Psoas muscle (tissue), 8 donors: ENCODE data around the gene PPP1CB. TPM values are rescaled to one million over a fixed set of nuclear protein-coding genes. Genes with fewer than 3 reads are reported as not detected.
A peak's percentile ranks its signal among the peaks of the same experiment; 100 is the strongest.
"Not testable (repeated sequence)": the region's sequence is repeated elsewhere in the genome, so short reads cannot be mapped to it uniquely, and the experiment has no call there.

Experiments
- ATAC-seq, 4 donors: fragments of 200-7000 bp; cut with Tn5 transposase; one replicate each; pipeline ENCODE4 v1.9.1; 2020; ENCODE audit warnings: moderate library complexity in 3 of 4, mild to moderate bottlenecking in 2 of 4
- DNase-seq, 2 donors: peaks; one replicate each; pipeline ENCODE4 v3.0.0-alpha.2; 2020
- H3K27ac ChIP-seq: fragments of 200-600 bp; one replicate; pipeline ENCODE4 v1.8.0; 2022
- H3K27me3 ChIP-seq, 3 donors: fragments of 200-600 bp in 1 of 3; one replicate each; pipeline versions ENCODE4 v1.6.1 to v1.8.0; 2013 to 2022; ENCODE audit warnings: low read length in 2 of 3, mild to moderate bottlenecking in 2 of 3, moderate library complexity in 1 of 3; ENCODE audit not compliant: insufficient read depth in 3 of 3
- H3K36me3 ChIP-seq, 2 donors: fragments of 200-600 bp in 1 of 2; one replicate each; pipeline versions ENCODE4 v1.6.1 to v1.8.0; 2013 to 2022; ENCODE audit warnings: low read depth in 1 of 2, mild to moderate bottlenecking in 1 of 2, moderate library complexity in 1 of 2; ENCODE audit not compliant: insufficient read depth in 1 of 2
- H3K4me1 ChIP-seq: fragments of 200-600 bp; one replicate; pipeline ENCODE4 v1.8.0; 2022
- H3K4me3 ChIP-seq: fragments of 200-600 bp; one replicate; pipeline ENCODE4 v1.8.0; 2022; ENCODE audit warnings: mild to moderate bottlenecking
- H3K9me3 ChIP-seq: fragments of 200-600 bp; one replicate; pipeline ENCODE4 v1.8.0; 2022
- CTCF ChIP-seq: fragments of 200-600 bp; IDR thresholded peaks from one replicate; pipeline ENCODE4 v1.8.0; 2022; ENCODE audit warnings: antibody characterized with exemption
- WGBS, 3 donors: extraction: QIAGEN DNeasy Blood & Tissue Kit; methylation state at CpG; one replicate each; pipeline versions ENCODE4 v1.1.6 to v1.1.7; 2013; 5-methylcytosine and 5-hydroxymethylcytosine counted together
- intact Hi-C, 2 donors: fragments of 100-400 bp; cut with DNase I; formaldehyde crosslinking; loops; one replicate each; pipeline versions ENCODE4 v1.11.0 to v1.14.2; 2022
- polyA plus RNA-seq, 3 donors: library from polyadenylated mRNA; stranded (reverse); fragments of 200-250 nt; gene quantifications; one replicate each; pipeline ENCODE4 v1.2.3, GENCODE V29; 2013
- total RNA-seq, 4 donors: library from RNA; stranded (reverse); fragmentation: NEBNext Ultra II Directional in 2 of 4; extraction: Animal tissue kit (Norgen Biotek cat#: 25700) in 2 of 4; gene quantifications; one replicate each; pipeline versions ENCODE4 v1.2.1 to v1.2.4, GENCODE V29; 2021 to 2023
- donor health status: healthy with polysubstance abuse.
- donor health status: DM: no; HTN: no; CAD: no; lungs with moderate emphysema.
- donor health status: Bipolar disorder and iron deficiency.
- donor health status: healthy.
- donor health status: DM: yes; HTN: yes; CAD: no.
- donor health status: DM: no; HTN: no; CAD: no.
- donor health status: DM: no; HTN: no; CAD: no.
- donor health status: DM: yes; HTN: yes; CAD: no.

The PPP1CB gene
- total and polyA plus RNA-seq, 7 donors = 191 to 628 (median 448) TPM

- H3K27me3 ChIP-seq = no peaks in the 10 kb centered on the region
- H3K4me1 ChIP-seq = peaks cover 7% of the 10 kb centered on the region
- ATAC-seq (no peak), DNase-seq (no peak)
- H3K36me3 ChIP-seq = no peaks in the 10 kb centered on the region
- H3K27ac ChIP-seq = peak overlapping the region; percentile 41
- 85 to 91% (median 89%) methylated on average over 5 of the region's 5 CpGs for WGBS, 3 donors
- intact Hi-C loops = no loop called here
- no peak overlapping the region for H3K4me3 ChIP-seq
- TF ChIP-seq CTCF = no peak
- H3K9me3 ChIP-seq = no peaks in the 10 kb centered on the region
These were observed 20.9 kb upstream of the PPP1CB start for GRCh38 chr2:28730641-28731146.

GRCh38 chr2:28735511-28735910 lies 16.1 kb upstream of the PPP1CB start:
- no peak for DNase-seq
- peak overlapping the region; percentile 36 for H3K4me3 ChIP-seq
- 30 to 39% (median 31%) methylated on average over 6 of the region's 6 CpGs for WGBS, 3 donors
- H3K4me1 ChIP-seq = peaks cover 17% of the 10 kb centered on the region
- peak overlapping the region; percentile 81 for H3K27ac ChIP-seq
- no peak for TF ChIP-seq CTCF
- peak; percentile 11 to 43 (median 24) for ATAC-seq
- peaks cover 5% of the 10 kb centered on the region for H3K9me3 ChIP-seq
- no peaks in the 10 kb centered on the region for H3K27me3 ChIP-seq
- intact Hi-C loops = loop anchor here in 1 of 2 donors (2.0 kb wide), 1 partner anchor 15 kb away; the partner anchor contains the start of gene PPP1CB
- H3K36me3 ChIP-seq = no peaks in the 10 kb centered on the region

- intact Hi-C loops = no loop called here
- Histone ChIP-seq H3K4me3 (peak overlapping the region; percentile 36), H3K27ac (peak overlapping the region; percentile 81), H3K4me1 (peaks cover 17% of the 10 kb centered on the region), H3K36me3 (no peaks in the 10 kb centered on the region), H3K27me3 (no peaks in the 10 kb centered on the region), H3K9me3 (peaks cover 5% of the 10 kb centered on the region)
- DNase-seq (peak; percentile 71 to 89), ATAC-seq (peak; percentile 97 to 100 (median 98))
- no peak for TF ChIP-seq CTCF
- WGBS, 3 donors = 8 to 13% (median 10%) methylated on average over 3 of the region's 3 CpGs
These were observed 15.6 kb upstream of the PPP1CB start for GRCh38 chr2:28736034-28736433.

GRCh38 chr2:28737655-28738054 lies 14.0 kb upstream of the PPP1CB start:
- TF ChIP-seq CTCF = no peak
- Histone ChIP-seq H3K9me3 (peaks cover 5% of the 10 kb centered on the region), H3K4me1 (peaks cover 17% of the 10 kb centered on the region), H3K27ac (no peak overlapping the region), H3K36me3 (no peaks in the 10 kb centered on the region), H3K27me3 (no peaks in the 10 kb centered on the region), H3K4me3 (no peak overlapping the region)
- WGBS, 3 donors = 97 to 100% (median 97%) methylated on average over 1 of the region's 1 CpG
- intact Hi-C loops = no loop called here
- ATAC-seq (no peak), DNase-seq (no peak)

GRCh38 chr2:28742619-28743018 lies 9.0 kb upstream of the PPP1CB start:
- not testable (repeated sequence) for H3K27ac ChIP-seq

More at GRCh38 chr2:28742619-28743018, 9.0 kb upstream of the PPP1CB start:
- H3K27me3 ChIP-seq, DNase-seq, H3K4me3 ChIP-seq, intact Hi-C loops, ATAC-seq, H3K36me3 ChIP-seq, H3K9me3 ChIP-seq: not testable (repeated sequence)
- H3K4me1 ChIP-seq = peaks cover 23% of the 10 kb centered on the region
- 73 to 95% (median 77%) methylated on average over 6 of the region's 6 CpGs for WGBS, 3 donors
